ENCODE results near the gene SLC4A3. TPM values are rescaled to one million over a fixed set of nuclear protein-coding genes. Genes with fewer than 3 reads are reported as not detected.

SLC4A3 gene
- total RNA-seq, 1 donor from 2014 or later, result 24.4 TPM

DNA sequence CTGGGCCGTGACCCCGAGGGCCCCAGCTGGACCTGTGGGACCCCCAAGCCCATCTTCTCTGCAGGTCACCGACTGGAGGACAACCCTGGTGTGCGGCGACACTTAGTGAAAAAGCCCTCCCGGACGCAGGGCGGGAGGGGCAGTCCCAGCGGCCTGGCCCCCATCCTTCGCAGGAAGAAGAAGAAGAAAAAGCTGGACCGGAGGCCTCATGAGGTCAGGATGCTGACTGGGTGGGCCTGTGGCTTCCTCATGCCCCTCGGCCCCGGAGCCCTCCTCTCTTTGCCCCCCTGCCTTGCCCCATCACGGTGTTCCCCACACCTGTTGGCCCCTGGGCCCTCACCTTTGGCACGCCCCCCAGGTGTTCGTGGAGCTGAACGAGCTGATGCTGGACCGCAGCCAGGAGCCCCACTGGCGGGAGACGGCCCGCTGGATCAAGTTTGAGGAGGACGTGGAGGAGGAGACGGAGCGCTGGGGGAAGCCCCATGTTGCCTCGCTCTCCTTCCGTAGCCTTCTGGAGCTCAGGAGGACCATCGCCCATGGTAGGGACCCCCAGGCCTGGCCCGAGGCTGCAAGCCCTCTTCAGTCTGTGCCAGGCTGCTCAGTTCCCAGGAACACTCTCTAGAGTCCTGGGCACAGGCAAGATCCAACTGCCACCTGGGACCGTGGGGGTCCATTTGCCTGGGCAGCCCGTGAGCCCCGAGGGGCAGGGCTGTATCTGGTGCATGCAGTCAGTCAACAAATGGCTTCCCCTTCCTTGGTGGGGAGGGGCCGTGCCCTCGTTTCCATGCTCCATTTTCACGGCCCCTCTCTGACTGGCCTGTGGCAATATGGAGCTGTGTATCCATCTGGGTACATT, 4.7 kb downstream of the SLC4A3 start:
- Mint-ChIP-seq H3K27ac (ENCODE audit: unreplicated experiment) (no peak overlapping the region), H3K36me3 (ENCODE audit: unreplicated experiment) (peaks cover 7% of the 10 kb centered on the region), H3K4me3 (ENCODE audit: unreplicated experiment) (no peak overlapping the region), H3K27me3 (ENCODE audit: unreplicated experiment) (peaks cover 15% of the 10 kb centered on the region), H3K9me3 (ENCODE audit: unreplicated experiment) (peaks cover 1% of the 10 kb centered on the region), H3K4me1 (ENCODE audit: low read depth, unreplicated experiment) (no peaks in the 10 kb centered on the region)
- TF ChIP-seq CTCF (IDR thresholded peaks at IDR 0.05; ENCODE audit: partially characterized antibody, unreplicated experiment), result no peak
- DNase-seq, result no peak

DNA sequence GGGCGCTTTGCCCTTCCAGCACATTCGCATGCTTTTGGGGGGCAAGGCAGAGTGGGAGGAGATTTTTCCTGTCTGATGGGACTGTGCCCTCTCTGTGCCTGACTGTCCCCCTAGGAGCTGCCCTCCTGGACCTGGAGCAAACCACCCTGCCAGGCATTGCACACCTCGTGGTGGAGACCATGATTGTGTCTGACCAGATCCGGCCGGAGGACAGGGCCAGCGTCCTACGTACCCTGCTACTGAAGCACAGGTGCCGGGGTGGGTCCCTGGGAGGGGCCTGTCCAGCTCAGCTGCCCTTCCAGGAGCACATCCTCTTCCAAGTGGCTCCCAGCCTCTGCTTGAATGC, 5.3 kb downstream of the SLC4A3 start:
- Mint-ChIP-seq H3K4me1 (ENCODE audit: low read depth, unreplicated experiment) (no peaks in the 10 kb centered on the region), H3K4me3 (ENCODE audit: unreplicated experiment) (no peak overlapping the region), H3K9me3 (ENCODE audit: unreplicated experiment) (peaks cover 3% of the 10 kb centered on the region), H3K36me3 (ENCODE audit: unreplicated experiment) (peaks cover 10% of the 10 kb centered on the region), H3K27me3 (ENCODE audit: unreplicated experiment) (peaks cover 16% of the 10 kb centered on the region), H3K27ac (ENCODE audit: unreplicated experiment) (no peak overlapping the region)
- DNase-seq, result no peak
- no peak for TF ChIP-seq CTCF (IDR thresholded peaks at IDR 0.05; ENCODE audit: partially characterized antibody, unreplicated experiment)

GRCh38 chr2:219633276-219634065, 6.0 kb downstream of the SLC4A3 start:
- no peak overlapping the region for H3K27ac Mint-ChIP-seq (ENCODE audit: unreplicated experiment)
- no peak for TF ChIP-seq CTCF (IDR thresholded peaks at IDR 0.05; ENCODE audit: partially characterized antibody, unreplicated experiment)
- peaks cover 10% of the 10 kb centered on the region for H3K36me3 Mint-ChIP-seq (ENCODE audit: unreplicated experiment)
- H3K27me3 Mint-ChIP-seq (ENCODE audit: unreplicated experiment), result peaks cover 16% of the 10 kb centered on the region
- H3K4me1 Mint-ChIP-seq (ENCODE audit: low read depth, unreplicated experiment), result no peaks in the 10 kb centered on the region
- no peak for DNase-seq
- H3K9me3 Mint-ChIP-seq (ENCODE audit: unreplicated experiment), result peaks cover 3% of the 10 kb centered on the region
- no peak overlapping the region for H3K4me3 Mint-ChIP-seq (ENCODE audit: unreplicated experiment)

- TF ChIP-seq CTCF (IDR thresholded peaks at IDR 0.05; ENCODE audit: partially characterized antibody, unreplicated experiment), result no peak
- Mint-ChIP-seq H3K36me3 (ENCODE audit: unreplicated experiment) (peaks cover 10% of the 10 kb centered on the region), H3K4me1 (ENCODE audit: low read depth, unreplicated experiment) (no peaks in the 10 kb centered on the region), H3K27me3 (ENCODE audit: unreplicated experiment) (peaks cover 20% of the 10 kb centered on the region), H3K4me3 (ENCODE audit: unreplicated experiment) (no peak overlapping the region), H3K27ac (ENCODE audit: unreplicated experiment) (no peak overlapping the region), H3K9me3 (ENCODE audit: unreplicated experiment) (peaks cover 3% of the 10 kb centered on the region)
- no peak for DNase-seq
Measured at GRCh38 chr2:219634171-219634940, 6.9 kb downstream of the SLC4A3 start.

Measured in glutamatergic neuron (in vitro differentiated cells).